GM18526 (cell line): ENCODE data around the gene LUC7L3.

Source experiments
- POLR2A ChIP-seq: IDR thresholded peaks from 3 replicates; pipeline ENCODE4 v1.6.1; 2011; ENCODE audit not compliant: insufficient read length; ENCODE audit errors: extremely low read depth

Gene LUC7L3

GRCh38 chr17:50802609-50803571 is 83.5 kb downstream of the LUC7L3 start:
- no peak for TF ChIP-seq POLR2A

- no peak for TF ChIP-seq POLR2A
Measured at GRCh38 chr17:50803676-50804075, 84.3 kb downstream of the LUC7L3 start.

- no peak for TF ChIP-seq POLR2A
Measured at GRCh38 chr17:50805486-50805885, 86.1 kb downstream of the LUC7L3 start.
